Right cardiac atrium (tissue), 5 donors: ENCODE data around the gene SAA4. TPM values are rescaled to one million over a fixed set of nuclear protein-coding genes. Genes with fewer than 3 reads are reported as not detected.
"Not testable (repeated sequence)": the region's sequence is repeated elsewhere in the genome, so short reads cannot be mapped to it uniquely, and the experiment has no call there.

Source experiments
- ATAC-seq, 2 donors: fragments of 200-7000 bp; cut with Tn5 transposase; one replicate each; pipeline versions ENCODE4 v1.8.0 to v1.9.1; 2020; ENCODE audit warnings: moderate library complexity in 2 of 2, mild to moderate bottlenecking in 1 of 2
- DNase-seq, 3 donors: peaks; one replicate each; pipeline ENCODE4 v3.0.0-alpha.2; 2020
- H3K27ac ChIP-seq: one replicate; pipeline ENCODE4 v1.5.1; 2013; ENCODE audit warnings: mild to moderate bottlenecking, low read length, control low read depth, moderate library complexity
- H3K27me3 ChIP-seq: one replicate; pipeline ENCODE4 v1.6.1; 2013; ENCODE audit not compliant: control insufficient read depth, insufficient read depth
- H3K4me1 ChIP-seq: one replicate; pipeline ENCODE4 v1.6.1; 2013; ENCODE audit warnings: low read length; ENCODE audit not compliant: control insufficient read depth, insufficient read depth
- H3K4me3 ChIP-seq: one replicate; pipeline ENCODE4 v1.5.1; 2013; ENCODE audit warnings: low read length, control low read depth
- H3K9me3 ChIP-seq: one replicate; pipeline ENCODE4 v1.6.1; 2013; ENCODE audit warnings: low read length; ENCODE audit not compliant: control insufficient read depth
- WGBS: extraction: QIAGEN DNeasy Blood & Tissue Kit; methylation state at CpG from one replicate; pipeline ENCODE4 v1.1.7; 2013; 5-methylcytosine and 5-hydroxymethylcytosine counted together
- intact Hi-C, 4 donors: fragments of 100-400 bp; cut with DNase I; formaldehyde crosslinking; loops; one replicate each; pipeline versions ENCODE4 v1.11.0 to v1.14.0; 2022 to 2023
- polyA plus RNA-seq: library from polyadenylated mRNA; stranded (reverse); fragments of 200-250 nt; gene quantifications from one replicate; pipeline ENCODE4 v1.2.3, GENCODE V29; 2013
- total RNA-seq, 4 donors: library from RNA; stranded (reverse); fragmentation: NEBNext Ultra II Directional; extraction: Animal tissue kit (Norgen Biotek cat#: 25700); gene quantifications; one replicate each; pipeline ENCODE4 v1.2.1, GENCODE V29; 2021
- donor health status: healthy with polysubstance abuse.
- donor health status: DM: no; HTN: yes; CAD: no.
- donor health status: DM: no; HTN: no; CAD: no.
- donor health status: DM: no; HTN: yes; CAD: no; lungs with severe emphysema.
- donor health status: DM: yes; HTN: yes; CAD: no.

The SAA4 gene
- total and polyA plus RNA-seq, 5 donors: not detected

DNA sequence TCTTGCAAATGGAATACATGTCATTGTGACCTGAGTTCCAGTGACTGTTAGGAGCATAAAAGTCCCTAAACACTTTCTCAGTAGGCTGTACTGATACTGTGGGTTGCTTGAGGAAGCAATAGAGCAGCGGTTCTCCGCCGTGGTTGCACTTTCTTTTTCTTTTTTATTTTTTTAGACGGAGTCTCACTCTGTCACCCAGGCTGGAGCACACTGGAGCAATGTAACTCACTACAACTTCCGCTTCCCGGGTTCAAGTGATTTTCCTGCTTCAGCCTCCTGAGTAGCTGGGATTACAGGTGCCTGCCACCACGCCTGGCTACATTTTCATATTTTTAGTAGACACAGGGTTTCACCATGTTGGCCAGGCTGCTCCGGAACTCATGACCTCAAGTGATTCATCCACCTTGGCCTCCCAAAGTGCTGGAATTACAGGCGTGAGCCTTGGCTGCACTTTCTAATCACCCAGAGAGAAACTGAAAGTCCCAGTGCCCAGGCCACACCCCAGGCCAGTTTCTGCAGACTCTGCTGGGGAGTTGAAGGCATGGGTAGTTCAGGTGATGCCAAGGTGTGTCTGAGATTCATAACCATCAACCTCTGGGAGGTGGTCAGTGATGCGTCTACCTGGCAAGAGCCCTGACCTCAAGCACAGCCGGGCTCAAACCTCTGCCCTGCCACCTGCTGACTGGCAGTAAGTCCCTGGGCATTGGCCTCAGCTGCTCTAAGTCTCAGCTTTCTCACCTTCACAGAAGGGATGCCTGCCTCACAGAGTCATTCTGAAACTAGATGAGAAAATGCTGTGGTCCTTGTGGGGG, 10.0 kb upstream of the SAA4 start:
- intact Hi-C loops, H3K27me3 ChIP-seq, H3K4me1 ChIP-seq, DNase-seq, H3K9me3 ChIP-seq, H3K27ac ChIP-seq, H3K4me3 ChIP-seq: not testable (repeated sequence)
- ATAC-seq: peak in 1 of 2 donors; percentile 43
- WGBS: 74% methylated on average over 11 of the region's 11 CpGs

DNA sequence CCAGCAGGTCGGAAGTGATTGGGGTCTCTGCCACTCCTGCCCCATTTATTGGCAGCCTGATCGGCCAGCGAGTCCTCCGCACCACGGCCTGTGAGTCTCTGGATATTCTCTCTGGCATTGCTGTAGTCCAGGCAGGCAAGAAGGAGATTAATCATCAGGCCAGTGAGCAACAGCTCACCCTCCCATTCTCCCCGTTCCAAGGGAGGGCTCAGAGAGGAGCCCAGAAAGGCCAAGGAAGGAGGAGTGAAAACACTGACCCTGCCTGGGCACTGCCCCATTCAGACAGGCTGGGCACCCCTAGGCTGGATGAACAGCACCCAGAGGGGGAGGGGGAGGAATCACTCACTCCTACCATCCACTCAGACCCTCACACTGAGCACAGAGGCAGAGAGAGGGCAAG, 8.8 kb upstream of the SAA4 start:
- ATAC-seq (no peak), DNase-seq (no peak)
- Histone ChIP-seq H3K9me3 (no peaks in the 10 kb centered on the region), H3K27ac (no peak overlapping the region), H3K27me3 (no peaks in the 10 kb centered on the region), H3K4me1 (no peaks in the 10 kb centered on the region), H3K4me3 (no peak overlapping the region)
- intact Hi-C loops: no loop called here
- WGBS: 61% methylated on average over 6 of the region's 6 CpGs

DNA sequence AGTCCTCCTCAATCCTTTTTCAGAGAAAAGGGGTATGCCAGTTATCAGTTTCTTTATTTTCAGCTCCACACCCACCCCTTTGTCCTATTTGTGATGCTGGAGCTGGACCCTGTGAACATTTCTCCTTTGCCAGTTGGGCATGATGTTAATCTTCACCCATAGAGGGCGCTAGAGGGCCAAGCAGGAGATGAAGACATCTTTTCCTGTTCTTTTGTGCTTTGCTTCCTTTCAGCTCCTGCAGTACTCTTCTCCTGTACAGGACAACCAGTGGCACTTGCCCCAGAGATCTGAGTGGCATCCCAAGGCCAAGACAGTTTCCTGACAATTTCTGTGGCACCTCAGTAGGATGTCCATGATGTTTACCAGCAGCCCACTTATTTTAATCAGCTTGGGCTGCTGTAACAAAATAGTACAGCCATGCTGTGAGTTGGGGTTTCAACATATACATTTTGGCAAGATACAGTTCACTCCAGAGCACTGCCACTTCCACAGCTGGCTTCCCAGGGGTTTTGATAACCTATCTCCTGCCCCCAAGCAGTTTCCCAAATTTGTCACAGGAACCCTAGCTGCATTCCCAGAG, 7.3 kb upstream of the SAA4 start:
- 2% methylated on average over 1 of the region's 1 CpG for whole genome bisulfite sequencing
- Histone ChIP-seq H3K9me3 (no peaks in the 10 kb centered on the region), H3K4me3 (no peak overlapping the region), H3K4me1 (no peaks in the 10 kb centered on the region), H3K27me3 (no peaks in the 10 kb centered on the region), H3K27ac (no peak overlapping the region)
- no peak for DNase-seq
- no peak for ATAC-seq
- intact Hi-C loops: no loop called here

DNA sequence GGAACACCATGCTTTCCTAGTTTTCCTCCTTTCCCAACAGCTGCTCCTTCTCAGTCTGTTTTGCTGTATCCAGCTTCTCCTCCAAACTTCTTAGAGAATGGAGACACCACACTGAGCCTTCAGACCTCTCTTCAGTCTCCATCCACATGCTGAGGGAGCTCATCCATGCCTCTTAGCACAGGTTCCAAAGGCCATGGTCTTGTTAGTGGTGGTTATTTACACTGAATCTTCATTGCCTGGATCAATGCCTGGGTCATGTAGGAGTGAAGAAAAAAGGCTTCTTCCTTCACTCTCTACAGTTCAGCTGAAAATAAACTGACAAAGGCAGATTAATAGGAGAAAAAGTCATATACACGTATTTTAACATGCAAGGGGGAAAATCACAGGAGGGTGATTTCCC, 3.1 kb upstream of the SAA4 start:
- Histone ChIP-seq H3K4me3 (no peak overlapping the region), H3K9me3 (no peaks in the 10 kb centered on the region), H3K27ac (no peak overlapping the region), H3K27me3 (no peaks in the 10 kb centered on the region), H3K4me1 (no peaks in the 10 kb centered on the region)
- WGBS: 80% methylated on average over 1 of the region's 1 CpG
- intact Hi-C loops: no loop called here
- DNase-seq (no peak), ATAC-seq (no peak)

DNA sequence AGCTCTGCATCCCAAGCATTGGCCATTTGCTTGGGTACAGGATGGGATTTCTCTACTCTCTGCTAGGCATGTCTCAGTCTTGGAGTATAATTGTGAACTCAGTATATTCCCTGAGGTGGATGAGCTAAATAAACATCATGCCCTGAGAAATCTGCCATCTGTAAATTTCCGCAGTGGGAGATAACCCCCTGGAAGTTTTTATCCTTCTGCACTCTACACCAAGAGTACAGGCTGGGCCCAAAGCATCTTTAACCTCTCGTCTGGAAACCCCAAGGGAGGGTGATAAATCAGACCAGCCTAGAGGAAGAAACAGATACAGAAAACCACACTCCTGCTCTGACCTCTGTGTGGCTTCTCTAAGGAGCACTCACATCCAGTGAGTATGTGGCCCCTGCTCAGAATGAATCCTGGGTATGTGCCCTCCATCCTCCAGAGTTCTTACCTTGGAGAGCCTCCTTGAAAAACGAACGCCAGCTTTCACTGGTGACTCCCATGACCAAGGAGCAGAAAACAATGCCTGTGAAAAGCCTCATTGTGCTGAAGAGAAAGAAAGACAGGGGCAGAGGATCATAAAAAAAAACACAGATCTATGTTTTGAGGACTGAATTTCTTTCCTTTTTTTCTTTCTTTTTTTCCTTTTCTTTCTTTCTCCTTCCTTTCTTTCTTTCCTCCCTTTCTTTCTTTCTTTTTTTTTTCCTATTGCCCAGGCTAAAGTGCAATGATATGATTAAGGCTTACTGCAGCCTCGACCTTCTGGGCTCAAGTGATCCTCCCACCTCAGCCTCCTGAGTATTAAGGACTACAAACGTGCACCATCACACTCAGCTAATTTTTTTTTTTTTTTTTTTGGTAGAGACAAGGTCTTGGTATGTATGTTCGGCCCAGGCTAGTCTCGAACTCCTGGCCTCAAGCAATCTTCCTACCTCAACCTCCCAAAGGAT, 938 bp downstream of the SAA4 start:
- no peak for ATAC-seq
- H3K9me3 ChIP-seq: no peaks in the 10 kb centered on the region
- 58% methylated on average over 8 of the region's 8 CpGs for WGBS

DNA sequence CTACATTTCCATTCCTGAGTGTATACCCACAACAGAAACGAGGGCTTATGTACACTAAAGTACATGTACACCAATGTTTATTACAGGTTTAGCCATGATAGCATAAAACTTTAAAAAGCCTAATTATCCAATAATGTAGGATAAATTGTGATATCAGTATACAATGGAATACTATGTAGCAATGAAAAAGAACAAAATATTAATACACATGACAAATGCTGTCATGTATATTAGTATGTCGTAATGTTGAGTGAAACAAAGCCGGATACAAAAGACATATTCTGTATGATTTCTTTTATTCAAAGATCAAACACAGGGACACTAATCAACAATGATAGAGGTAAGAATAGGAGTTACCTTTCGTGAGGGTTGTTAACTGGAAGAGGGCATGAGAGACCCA, 2.7 kb downstream of the SAA4 start:
- no peaks in the 10 kb centered on the region for H3K27me3 ChIP-seq
- DNase-seq (no peak), ATAC-seq (no peak)
- H3K27ac ChIP-seq: no peak overlapping the region
- intact Hi-C loops: no loop called here
- no peaks in the 10 kb centered on the region for H3K4me1 ChIP-seq
- H3K4me3 ChIP-seq: no peak overlapping the region
- no peaks in the 10 kb centered on the region for H3K9me3 ChIP-seq
- 86% methylated on average over 4 of the region's 4 CpGs for WGBS

More for the DNA sequence above, 938 bp downstream of the SAA4 start:
- no peak for DNase-seq
- Histone ChIP-seq H3K27me3 (no peaks in the 10 kb centered on the region), H3K4me3 (no peak overlapping the region), H3K27ac (no peak overlapping the region), H3K4me1 (no peaks in the 10 kb centered on the region)
- intact Hi-C loops: no loop called here

DNA sequence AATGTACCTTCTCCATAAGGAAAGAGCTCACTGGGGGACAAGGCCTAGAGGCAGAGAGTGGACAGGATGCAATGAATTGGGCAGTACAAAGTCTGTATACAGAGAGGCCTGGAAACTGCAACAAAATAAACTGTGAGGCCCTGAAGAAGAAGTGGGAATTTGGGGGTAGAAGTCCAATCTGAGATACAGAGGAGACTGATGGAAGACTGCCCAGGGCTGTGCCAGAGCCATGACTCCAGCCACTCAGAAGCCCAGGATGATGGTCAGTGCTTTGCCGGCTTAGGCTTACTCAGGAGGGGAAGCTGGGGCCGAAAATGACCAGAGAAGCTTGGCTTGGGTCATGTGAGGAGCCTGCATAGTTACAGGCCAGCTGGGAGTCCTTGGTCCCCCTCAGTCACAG, 5.7 kb downstream of the SAA4 start:
- Histone ChIP-seq H3K4me3 (no peak overlapping the region), H3K27ac (no peak overlapping the region), H3K4me1 (no peaks in the 10 kb centered on the region), H3K27me3 (no peaks in the 10 kb centered on the region), H3K9me3 (no peaks in the 10 kb centered on the region)
- no peak for DNase-seq
- intact Hi-C loops: no loop called here
- WGBS: 77% methylated on average over 2 of the region's 2 CpGs
- peak in 1 of 2 donors; percentile 22 for ATAC-seq

DNA sequence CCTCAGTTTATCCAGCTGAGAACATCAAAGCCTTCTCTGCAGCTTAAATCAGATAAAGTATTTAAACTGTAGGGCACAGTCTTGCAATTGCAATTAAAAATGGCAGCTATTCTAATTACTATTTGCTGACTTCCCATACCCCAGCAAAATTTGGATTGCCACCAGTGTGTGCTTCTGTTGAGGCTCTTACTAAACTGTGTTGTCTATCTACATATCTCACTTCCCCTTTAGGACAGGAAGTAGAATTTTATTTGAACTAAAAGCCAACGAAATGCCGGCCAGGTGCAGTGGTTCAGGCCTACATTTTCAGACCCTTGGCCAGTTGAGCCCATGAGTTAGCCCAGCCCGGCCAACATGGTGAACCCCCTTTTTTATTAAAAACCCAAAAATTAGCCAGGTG, 7.1 kb downstream of the SAA4 start:
- Histone ChIP-seq H3K4me1 (no peaks in the 10 kb centered on the region), H3K9me3 (no peaks in the 10 kb centered on the region), H3K27me3 (no peaks in the 10 kb centered on the region), H3K27ac (no peak overlapping the region), H3K4me3 (no peak overlapping the region)
- DNase-seq (no peak), ATAC-seq (no peak)
- WGBS: 58% methylated on average over 3 of the region's 3 CpGs
- intact Hi-C loops: no loop called here

DNA sequence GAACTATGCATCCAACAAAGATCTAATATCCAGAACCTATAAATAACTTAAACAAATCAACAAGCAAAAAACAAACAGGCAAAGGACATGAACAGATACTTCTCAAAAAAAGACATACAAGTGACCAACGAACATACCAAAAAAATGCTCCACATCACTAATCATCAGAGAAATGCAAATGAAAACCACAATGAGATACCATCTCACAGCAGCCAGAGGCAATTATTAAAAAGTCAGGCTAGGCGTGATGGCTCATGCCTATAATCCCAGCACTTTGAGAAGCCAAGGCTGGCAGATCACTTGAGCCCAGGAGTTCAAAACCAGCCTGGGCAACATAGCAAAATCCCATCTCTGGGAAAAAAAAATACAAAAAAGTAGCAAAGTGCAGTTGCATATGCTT, 10.7 kb downstream of the SAA4 start:
- DNase-seq (no peak), ATAC-seq (no peak)
- H3K27ac ChIP-seq: no peak overlapping the region
- WGBS: 54% methylated on average over 2 of the region's 2 CpGs
- H3K9me3 ChIP-seq: no peaks in the 10 kb centered on the region
- H3K4me3 ChIP-seq: no peak overlapping the region
- intact Hi-C loops: no loop called here
- no peaks in the 10 kb centered on the region for H3K27me3 ChIP-seq
- H3K4me1 ChIP-seq: no peaks in the 10 kb centered on the region

DNA sequence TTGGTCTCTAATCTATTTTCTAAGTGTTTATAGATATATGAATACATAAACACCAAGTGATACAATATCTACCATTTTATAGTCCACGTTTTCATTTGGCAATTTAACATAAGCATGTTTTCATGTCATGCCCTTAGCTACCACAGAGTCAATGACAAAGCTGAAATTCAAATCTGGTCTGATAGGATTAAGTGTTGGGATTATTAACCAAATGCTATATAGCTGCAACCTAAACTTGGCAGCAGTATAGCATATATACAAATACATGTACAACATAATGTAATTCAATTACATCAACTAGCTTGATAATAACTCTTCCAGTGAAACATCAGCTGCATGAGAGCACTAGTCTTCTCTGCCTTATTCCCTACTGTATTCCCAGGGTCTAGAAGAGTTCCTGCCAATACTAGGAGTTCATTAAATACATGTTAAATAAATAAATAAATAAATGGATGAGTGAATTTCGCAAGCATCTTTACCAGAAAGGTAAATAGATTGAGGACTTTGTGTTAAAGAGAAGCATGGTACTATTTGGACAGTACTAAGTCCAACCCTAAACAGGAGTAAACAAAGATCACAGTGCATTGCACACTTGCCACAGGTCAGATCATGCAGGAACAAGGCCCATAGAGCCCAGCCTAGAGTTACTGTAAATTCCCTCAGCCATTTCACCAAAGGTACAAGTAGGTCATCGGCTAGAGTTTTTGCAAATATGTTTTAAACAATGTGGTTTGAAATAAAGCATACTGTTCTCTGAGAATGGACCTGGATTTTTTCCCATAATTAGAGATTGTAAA, 12.8 kb downstream of the SAA4 start:
- ATAC-seq (no peak), DNase-seq (no peak)
- no peaks in the 10 kb centered on the region for H3K4me1 ChIP-seq
- H3K4me3 ChIP-seq: no peak overlapping the region
- no peaks in the 10 kb centered on the region for H3K27me3 ChIP-seq
- no peaks in the 10 kb centered on the region for H3K9me3 ChIP-seq
- no peak overlapping the region for H3K27ac ChIP-seq
- intact Hi-C loops: no loop called here
- 47% methylated on average over 3 of the region's 3 CpGs for WGBS
